GM12878 (cell line): ENCODE measurements around the gene CALR.

ENCODE experiments used
- CBX5 ChIP-seq: sonication (generic); IDR thresholded peaks from 2 replicates; pipeline ENCODE4 v1.6.1; 2016; ENCODE audit warnings: low read depth, moderate library complexity, mild to moderate bottlenecking, inconsistent platforms
- CTCF ChIP-seq, 3 experiments: IDR thresholded peaks in 2 of 3; conservative IDR thresholded peaks in 1 of 3; 2 replicates each; pipeline ENCODE4 v1.5.1; 2011; ENCODE audit warnings: low read depth in 3 of 3, low read length in 3 of 3, mild to moderate bottlenecking in 3 of 3, control low read depth in 2 of 3, moderate library complexity in 2 of 3, inconsistent platforms in 1 of 3, mixed read lengths in 1 of 3; ENCODE audit not compliant: control insufficient read depth in 2 of 3, insufficient read depth in 1 of 3; ENCODE audit errors: extremely low read depth in 1 of 3
- EGR1 ChIP-seq, 2 experiments: IDR thresholded peaks; 1 replicate in 1 of 2; 2 replicates in 1 of 2; pipeline ENCODE4 v1.6.1; 2011 to 2012; ENCODE audit warnings: low read depth in 2 of 2, low read length in 2 of 2, borderline replicate concordance in 1 of 2, mild to moderate bottlenecking in 1 of 2, moderate library complexity in 1 of 2
- EZH2 ChIP-seq: IDR thresholded peaks from 2 replicates; pipeline ENCODE4 v1.6.1; 2012; ENCODE audit warnings: low read depth, mild to moderate bottlenecking, control low read depth, inconsistent platforms, low read length, borderline replicate concordance; ENCODE audit not compliant: control insufficient read depth
- GABPA ChIP-seq: IDR thresholded peaks from 2 replicates; pipeline ENCODE4 v1.6.1; 2014; ENCODE audit warnings: antibody characterized with exemption, low read depth, mild to moderate bottlenecking, inconsistent platforms
- NFIC ChIP-seq: IDR thresholded peaks from 2 replicates; pipeline ENCODE4 v1.6.1; 2012; ENCODE audit warnings: low read depth, mild to moderate bottlenecking, inconsistent platforms, low read length, moderate library complexity
- POLR2A ChIP-seq: IDR thresholded peaks from 2 replicates; pipeline ENCODE4 v1.6.1; 2011; ENCODE audit warnings: low read depth, mild to moderate bottlenecking, low read length
- RAD21 ChIP-seq: IDR thresholded peaks from 2 replicates; pipeline ENCODE4 v1.6.1; 2011; ENCODE audit warnings: mild to moderate bottlenecking, low read depth, low read length, moderate library complexity; ENCODE audit not compliant: insufficient read depth
- RCOR1 ChIP-seq: conservative IDR thresholded peaks from 2 replicates; pipeline ENCODE4 v1.6.1; 2012; ENCODE audit warnings: low read depth, low read length, improper control_type of control experiment
- SMARCA5 ChIP-seq: fragments of 450-650 bp; IDR thresholded peaks from 2 replicates; pipeline ENCODE4 v1.6.1; 2017; ENCODE audit warnings: mild to moderate bottlenecking
- YY1 ChIP-seq: IDR thresholded peaks from 2 replicates; pipeline ENCODE4 v1.6.1; 2011; ENCODE audit warnings: low read depth, mild to moderate bottlenecking, low read length
- ZNF384 ChIP-seq: IDR thresholded peaks from 2 replicates; pipeline ENCODE4 v1.6.1; 2012; ENCODE audit warnings: low read depth, mild to moderate bottlenecking, low read length, improper control_type of control experiment, borderline replicate concordance
- TF ChIP-seq, protein P1 (sequence below): IDR thresholded peaks from 2 replicates; pipeline ENCODE4 v1.6.1; 2011; ENCODE audit warnings: low read depth, low read length, improper control_type of control experiment, borderline replicate concordance

DNA sequence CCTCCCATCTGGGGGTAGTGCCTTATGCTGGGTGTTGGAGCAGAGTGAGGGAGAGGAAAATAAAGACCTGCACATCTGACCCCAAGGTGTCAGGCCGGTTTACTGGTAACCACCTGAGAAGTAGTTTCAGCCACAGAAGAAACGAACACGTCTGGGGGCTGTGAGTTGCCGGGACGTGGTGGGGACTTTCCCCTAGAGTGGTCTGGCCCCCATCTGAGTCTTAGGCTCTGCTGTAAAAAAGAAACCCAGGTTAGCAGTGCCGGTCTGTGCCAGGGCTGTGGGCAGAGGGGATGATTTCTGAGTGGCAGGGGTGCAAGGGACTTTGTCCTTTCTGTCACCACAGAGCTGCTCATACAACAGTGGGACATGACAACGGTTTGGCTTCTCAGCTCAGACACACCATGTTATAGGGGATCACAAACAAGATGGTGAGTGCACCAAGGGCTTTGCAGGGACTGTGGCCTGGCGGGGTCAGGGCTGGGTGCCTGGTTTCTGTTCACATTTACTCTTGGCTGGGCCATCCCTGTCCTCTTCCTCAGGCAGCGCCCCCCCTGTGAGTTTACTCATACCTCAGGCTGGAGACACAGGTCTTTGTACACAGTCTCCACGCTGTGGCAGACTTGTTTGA lies 38.4 kb upstream of the CALR start:
- TF ChIP-seq CTCF (IDR thresholded peaks at IDR 0.05 in 2 of 3, conservative IDR thresholded peaks at IDR 0.05 in 1 of 3; ENCODE audit: control insufficient read depth in 2 of 3, extremely low read depth in 1 of 3, insufficient read depth in 1 of 3, low read depth in 3 of 3, low read length in 3 of 3): peak in 2 of 3 experiments; percentile 1 to 18; a peak in 1 of 6 replicates
- peak; percentile 45; the same call in 1 of the 2 replicates for TF ChIP-seq NFIC
- no peak for TF ChIP-seq YY1
- no peak for TF ChIP-seq GABPA
- no peak for TF ChIP-seq EGR1 (IDR thresholded peaks at IDR 0.05; ENCODE audit: borderline replicate concordance in 1 of 2, low read depth in 2 of 2, low read length in 2 of 2)
- no peak for TF ChIP-seq RAD21
- TF ChIP-seq SMARCA5: no peak
- no peak for TF ChIP-seq EZH2
- TF ChIP-seq ZNF384: no peak
- no peak for TF ChIP-seq RCOR1
- TF ChIP-seq POLR2A: no peak
- TF ChIP-seq CBX5: no peak
- TF ChIP-seq, protein P1, sequence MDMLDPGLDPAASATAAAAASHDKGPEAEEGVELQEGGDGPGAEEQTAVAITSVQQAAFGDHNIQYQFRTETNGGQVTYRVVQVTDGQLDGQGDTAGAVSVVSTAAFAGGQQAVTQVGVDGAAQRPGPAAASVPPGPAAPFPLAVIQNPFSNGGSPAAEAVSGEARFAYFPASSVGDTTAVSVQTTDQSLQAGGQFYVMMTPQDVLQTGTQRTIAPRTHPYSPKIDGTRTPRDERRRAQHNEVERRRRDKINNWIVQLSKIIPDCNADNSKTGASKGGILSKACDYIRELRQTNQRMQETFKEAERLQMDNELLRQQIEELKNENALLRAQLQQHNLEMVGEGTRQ: no peak
